ENCODE data around the gene ZNRF3. TPM values are rescaled to one million over a fixed set of nuclear protein-coding genes. Genes with fewer than 3 reads are reported as not detected.

ZNRF3 gene
- total RNA-seq, 1 donor from 2014 or later, result 5.8 TPM

GRCh38 chr22:28981818-28982499 is 98.6 kb downstream of the ZNRF3 start:
- Histone ChIP-seq H4K20me1 (ENCODE audit: insufficient read depth, low read length) (no peaks in the 10 kb centered on the region), H3K9ac (ENCODE audit: low read length) (no peak overlapping the region), H3K36me3 (ENCODE audit: insufficient read depth, low read length) (no peaks in the 10 kb centered on the region), H3K4me2 (ENCODE audit: low read length) (no peak overlapping the region), H3K4me1 (ENCODE audit: insufficient read depth, low read length) (peaks cover 16% of the 10 kb centered on the region), H3K4me3 (ENCODE audit: insufficient read depth, low read depth, low read length) (no peak overlapping the region), H3K9me3 (ENCODE audit: insufficient read depth, low read depth, low read length) (no peaks in the 10 kb centered on the region), H3K27me3 (ENCODE audit: insufficient read depth, low read length) (no peaks in the 10 kb centered on the region), H3K27ac (ENCODE audit: low read depth, low read length) (no peak overlapping the region), H3K79me2 (ENCODE audit: insufficient read depth, low read length) (peaks cover 10% of the 10 kb centered on the region), H2AFZ (ENCODE audit: low read depth, low read length) (no peak overlapping the region)
- Mint-ChIP-seq H3K4me3 (ENCODE audit: unreplicated experiment) (no peak overlapping the region), H3K9me3 (ENCODE audit: unreplicated experiment) (peaks cover 5% of the 10 kb centered on the region), H3K27me3 (ENCODE audit: low read depth, unreplicated experiment) (no peaks in the 10 kb centered on the region), H3K27ac (ENCODE audit: unreplicated experiment) (no peak overlapping the region), H3K4me1 (ENCODE audit: low read depth, unreplicated experiment) (peaks cover 46% of the 10 kb centered on the region), H3K36me3 (ENCODE audit: low read depth, unreplicated experiment) (peaks cover 2% of the 10 kb centered on the region)
- TF ChIP-seq CTCF (IDR thresholded peaks at IDR 0.05; ENCODE audit: insufficient read depth, low read depth, low read length) (no peak), EZH2 (IDR thresholded peaks at IDR 0.05; ENCODE audit: insufficient read depth, low read length) (no peak)
- FAIRE-seq (no peak), DNase-seq (ENCODE audit: low read depth) (no peak)

- H3K27ac Mint-ChIP-seq (ENCODE audit: unreplicated experiment), result no peak overlapping the region
- FAIRE-seq, result no peak
Observed at GRCh38 chr22:28983190-28983589, 99.8 kb downstream of the ZNRF3 start.

More at GRCh38 chr22:28983190-28983589, 99.8 kb downstream of the ZNRF3 start:
- Histone ChIP-seq H3K4me3 (ENCODE audit: insufficient read depth, low read depth, low read length) (no peak overlapping the region), H3K27ac (ENCODE audit: low read depth, low read length) (no peak overlapping the region), H3K79me2 (ENCODE audit: insufficient read depth, low read length) (peaks cover 10% of the 10 kb centered on the region), H3K9me3 (ENCODE audit: insufficient read depth, low read depth, low read length) (no peaks in the 10 kb centered on the region), H3K27me3 (ENCODE audit: insufficient read depth, low read length) (no peaks in the 10 kb centered on the region), H2AFZ (ENCODE audit: low read depth, low read length) (no peak overlapping the region), H3K4me1 (ENCODE audit: insufficient read depth, low read length) (peaks cover 3% of the 10 kb centered on the region), H3K36me3 (ENCODE audit: insufficient read depth, low read length) (no peaks in the 10 kb centered on the region), H3K9ac (ENCODE audit: low read length) (no peak overlapping the region), H4K20me1 (ENCODE audit: insufficient read depth, low read length) (no peaks in the 10 kb centered on the region), H3K4me2 (ENCODE audit: low read length) (no peak overlapping the region)
- H3K9me3 Mint-ChIP-seq (ENCODE audit: unreplicated experiment), result peaks cover 5% of the 10 kb centered on the region
- H3K36me3 Mint-ChIP-seq (ENCODE audit: low read depth, unreplicated experiment), result peaks cover 2% of the 10 kb centered on the region
- H3K4me1 Mint-ChIP-seq (ENCODE audit: low read depth, unreplicated experiment), result peaks cover 33% of the 10 kb centered on the region
- no peak for TF ChIP-seq EZH2 (IDR thresholded peaks at IDR 0.05; ENCODE audit: insufficient read depth, low read length)
- TF ChIP-seq CTCF (IDR thresholded peaks at IDR 0.05; ENCODE audit: insufficient read depth, low read depth, low read length), result no peak
- no peaks in the 10 kb centered on the region for H3K27me3 Mint-ChIP-seq (ENCODE audit: low read depth, unreplicated experiment)
- H3K4me3 Mint-ChIP-seq (ENCODE audit: unreplicated experiment), result no peak overlapping the region
- no peak for DNase-seq (ENCODE audit: low read depth)
